Endothelial cell of umbilical vein (primary cell): ENCODE measurements around the gene GYS2. TPM values are rescaled to one million over a fixed set of nuclear protein-coding genes. Genes with fewer than 3 reads are reported as not detected.

Source experiments
- BruUV-seq: library from RNA; stranded (reverse); fragments of 400-500 nt; replicated peaks from 2 replicates; lab custom pipeline; 2021; lab: Mats Ljungman, UMichigan
- CTCF ChIA-PET: fragments of 300-600, 350-600 bp; sonication (Branson Sonifier 250); formaldehyde crosslinking; loops from one replicate; lab custom pipeline; 2021; ENCODE audit warnings: antibody characterized with exemption, inconsistent platforms; lab: Charles Lee
- POLR2A ChIA-PET: fragments of 300-600, 350-600 bp; sonication (Branson Sonifier 250); formaldehyde crosslinking; loops from one replicate; lab custom pipeline; 2021; ENCODE audit warnings: antibody characterized with exemption, inconsistent platforms; lab: Charles Lee
- DNase-seq: peaks from one replicate; pipeline ENCODE4 v3.0.0-alpha.2; 2011; ENCODE audit warnings: low read depth, low spot score
- FAIRE-seq: peaks from 2 replicates; lab custom pipeline; 2011; peaks lifted over from hg19 to GRCh38; lab: Jason Lieb, UNC
- H2AFZ ChIP-seq: 2 replicates; pipeline ENCODE4 v1.6.0; 2012; ENCODE audit warnings: low read depth, low read length, control low read depth, inconsistent platforms
- H3K27ac ChIP-seq: 2 replicates; pipeline ENCODE4 v1.5.1; 2011; ENCODE audit warnings: low read depth, mild to moderate bottlenecking, control low read depth, low read length, moderate library complexity; ENCODE audit not compliant: insufficient read depth
- H3K27me3 ChIP-seq, 2 experiments: 2 replicates each; pipeline versions ENCODE4 v1.6.0 to v1.6.1; 2011; ENCODE audit warnings: low read length in 2 of 2, mixed read lengths in 1 of 2; ENCODE audit not compliant: control insufficient read depth in 2 of 2, insufficient read depth in 2 of 2
- H3K36me3 ChIP-seq, 2 experiments: 2 replicates in 1 of 2; 3 replicates in 1 of 2; pipeline ENCODE4 v1.5.1; 2011; ENCODE audit warnings: low read length in 2 of 2, mild to moderate bottlenecking in 1 of 2, moderate library complexity in 1 of 2; ENCODE audit not compliant: control insufficient read depth in 2 of 2, insufficient read depth in 2 of 2; ENCODE audit errors: extremely low read depth in 1 of 2
- H3K4me1 ChIP-seq: 3 replicates; pipeline ENCODE4 v1.5.1; 2011; ENCODE audit warnings: mild to moderate bottlenecking, low read length; ENCODE audit not compliant: control insufficient read depth, insufficient read depth; ENCODE audit errors: extremely low read depth
- H3K4me2 ChIP-seq: 2 replicates; pipeline ENCODE4 v1.6.1; 2011; ENCODE audit warnings: low read length, control low read depth, mixed read lengths; ENCODE audit not compliant: insufficient read depth
- H3K4me3 ChIP-seq, 3 experiments: fragments of 200-600 bp in 1 of 3; sonication (generic), shearing (Covaris generic) in 1 of 3; replicated peaks in 1 of 3; 2 replicates each; pipeline ENCODE4 v1.5.1; 2011 to 2016; ENCODE audit warnings: control low read depth in 3 of 3, low read length in 3 of 3, mild to moderate bottlenecking in 2 of 3, inconsistent platforms in 1 of 3, low read depth in 1 of 3, moderate library complexity in 1 of 3; ENCODE audit not compliant: insufficient read depth in 1 of 3
- H3K79me2 ChIP-seq: 2 replicates; pipeline ENCODE4 v1.6.0; 2012; ENCODE audit warnings: low read length, inconsistent platforms; ENCODE audit not compliant: control insufficient read depth, insufficient read depth
- H3K9ac ChIP-seq: replicated peaks from 2 replicates; pipeline ENCODE3; 2011; ENCODE audit warnings: low read length, control low read depth; ENCODE audit not compliant: insufficient read depth; ENCODE audit errors: extremely low read depth
- H3K9me1 ChIP-seq: replicated peaks from 3 replicates; pipeline ENCODE4 v1.6.0; 2011; ENCODE audit warnings: mild to moderate bottlenecking, low read length; ENCODE audit not compliant: control insufficient read depth, insufficient read depth; ENCODE audit errors: extremely low read depth
- H3K9me3 ChIP-seq: replicated peaks from 2 replicates; pipeline ENCODE4 v1.5.1; 2012; ENCODE audit warnings: low read length, inconsistent platforms; ENCODE audit not compliant: control insufficient read depth, insufficient read depth
- H4K20me1 ChIP-seq: replicated peaks from 2 replicates; pipeline ENCODE3; 2011; ENCODE audit warnings: mild to moderate bottlenecking, low read length; ENCODE audit not compliant: control insufficient read depth, insufficient read depth; ENCODE audit errors: extremely low read depth
- EZH2 ChIP-seq: IDR thresholded peaks from 2 replicates; pipeline ENCODE4 v1.6.1; 2012; ENCODE audit warnings: borderline replicate concordance, low read depth, mild to moderate bottlenecking, moderate library complexity, low read length, inconsistent platforms; ENCODE audit not compliant: severe bottlenecking
- FOS ChIP-seq: IDR thresholded peaks from 2 replicates; pipeline ENCODE4 v1.6.1; 2011; ENCODE audit warnings: mild to moderate bottlenecking, low read length, moderate library complexity, borderline replicate concordance; ENCODE audit not compliant: insufficient read depth
- GATA2 ChIP-seq: IDR thresholded peaks from 2 replicates; pipeline ENCODE4 v1.7.0; 2011; ENCODE audit warnings: low read depth, mild to moderate bottlenecking, moderate library complexity, mixed read lengths, low read length; ENCODE audit not compliant: insufficient read length, insufficient read depth
- JUN ChIP-seq: IDR thresholded peaks from 2 replicates; pipeline ENCODE4 v1.6.1; 2011; ENCODE audit warnings: borderline replicate concordance, low read depth; ENCODE audit not compliant: insufficient read length, insufficient read depth
- MAX ChIP-seq: IDR thresholded peaks from 2 replicates; pipeline ENCODE4 v1.6.1; 2011; ENCODE audit not compliant: insufficient read depth, insufficient read length
- MYC ChIP-seq: IDR thresholded peaks from one replicate; pipeline ENCODE4 v1.6.1; 2011; ENCODE audit warnings: mild to moderate bottlenecking, low read depth, low read length
- POLR2A ChIP-seq: IDR thresholded peaks from 2 replicates; pipeline ENCODE4 v1.6.1; 2012; ENCODE audit warnings: low read depth, mild to moderate bottlenecking, control low read depth, low read length
- POLR2AphosphoS5 ChIP-seq: IDR thresholded peaks from 2 replicates; pipeline ENCODE4 v1.6.1; 2012; ENCODE audit warnings: low read depth, mild to moderate bottlenecking, control low read depth, low read length, moderate library complexity; ENCODE audit not compliant: insufficient read depth
- dilution Hi-C: fragments of 300-500 bp; cut with MboI; formaldehyde crosslinking; loops from one replicate; pipeline ENCODE4 v1.15.0; 2019; ENCODE audit warnings: low sequenced_read_pairs; ENCODE audit not compliant: extremely low pct_ligation_motif_present
- intact Hi-C: fragments of 100-400 bp; cut with micrococcal nuclease; formaldehyde crosslinking; loops from one replicate; pipeline ENCODE4 v1.10.0; 2022
- polyA plus RNA-seq, 4 experiments: library from polyadenylated mRNA; depleted of rRNA in 3 of 4; stranded (reverse) in 3 of 4; unstranded in 1 of 4; fragments of >200 nt; gene quantifications; 2 replicates each; pipeline versions ENCODE4 v1.2.1 to v1.2.3, GENCODE V29; 2011 to 2012; ENCODE audit warnings: missing spikeins in 1 of 4
- total RNA-seq: library from RNA; stranded (reverse); gene quantifications from 2 replicates; pipeline ENCODE4 v1.2.3, GENCODE V29; 2021
- TF ChIP-seq, protein P1 (sequence below), 2 donors: IDR thresholded peaks; 1 replicate in 1 of 2; 2 replicates in 1 of 2; pipeline ENCODE4 v1.5.1; 2011; ENCODE audit warnings: low read length in 2 of 2, mild to moderate bottlenecking in 2 of 2, moderate library complexity in 2 of 2, control low read depth in 1 of 2, inconsistent platforms in 1 of 2, low read depth in 1 of 2; ENCODE audit not compliant: insufficient read depth in 1 of 2; ENCODE audit errors: extremely low read depth in 1 of 2

Gene GYS2
- total and polyA plus RNA-seq, 2 donors (not counting 3 experiments of a cell fraction or from before 2014, with no cell fraction given): 0.04 TPM; not detected in 1

DNA sequence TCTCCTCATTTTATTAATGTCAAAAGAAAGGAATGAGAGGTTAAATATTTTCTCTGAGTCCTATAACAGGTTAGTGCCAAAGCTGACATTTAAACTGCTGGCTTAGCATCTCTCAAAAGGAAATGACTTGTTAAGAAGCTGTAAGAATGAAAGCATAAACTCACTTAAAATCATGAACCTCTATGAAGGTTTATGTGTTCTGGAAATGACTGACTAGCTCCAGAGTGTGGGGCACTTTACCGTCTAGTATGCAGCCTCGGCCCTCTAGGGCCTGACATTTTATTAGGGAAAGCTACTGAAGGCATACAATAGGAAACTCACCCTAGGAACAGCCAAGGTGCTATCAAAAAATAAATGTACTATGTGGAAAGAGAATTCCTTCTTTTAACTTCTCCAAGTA lies 43.5 kb downstream of the GYS2 start:
- ChIA-PET CTCF (interaction anchor here (1.3 to 2.9 kb wide), 5 partner anchors 8 to 30 kb away, joined by 3 to 8 read pairs (median 5); no protein-coding TSS in a partner anchor), POLR2A (no interaction called here)
- intact Hi-C loops: no loop called here
- H3K4me2 ChIP-seq: no peak overlapping the region
- TF ChIP-seq JUN (no peak), POLR2AphosphoS5 (no peak), POLR2A (no peak), MAX (no peak), GATA2 (no peak), FOS (no peak), EZH2 (no peak), MYC (no peak)
- TF ChIP-seq, protein P1, sequence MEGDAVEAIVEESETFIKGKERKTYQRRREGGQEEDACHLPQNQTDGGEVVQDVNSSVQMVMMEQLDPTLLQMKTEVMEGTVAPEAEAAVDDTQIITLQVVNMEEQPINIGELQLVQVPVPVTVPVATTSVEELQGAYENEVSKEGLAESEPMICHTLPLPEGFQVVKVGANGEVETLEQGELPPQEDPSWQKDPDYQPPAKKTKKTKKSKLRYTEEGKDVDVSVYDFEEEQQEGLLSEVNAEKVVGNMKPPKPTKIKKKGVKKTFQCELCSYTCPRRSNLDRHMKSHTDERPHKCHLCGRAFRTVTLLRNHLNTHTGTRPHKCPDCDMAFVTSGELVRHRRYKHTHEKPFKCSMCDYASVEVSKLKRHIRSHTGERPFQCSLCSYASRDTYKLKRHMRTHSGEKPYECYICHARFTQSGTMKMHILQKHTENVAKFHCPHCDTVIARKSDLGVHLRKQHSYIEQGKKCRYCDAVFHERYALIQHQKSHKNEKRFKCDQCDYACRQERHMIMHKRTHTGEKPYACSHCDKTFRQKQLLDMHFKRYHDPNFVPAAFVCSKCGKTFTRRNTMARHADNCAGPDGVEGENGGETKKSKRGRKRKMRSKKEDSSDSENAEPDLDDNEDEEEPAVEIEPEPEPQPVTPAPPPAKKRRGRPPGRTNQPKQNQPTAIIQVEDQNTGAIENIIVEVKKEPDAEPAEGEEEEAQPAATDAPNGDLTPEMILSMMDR (IDR thresholded peaks at IDR 0.05; ENCODE audit: extremely low read depth in 1 of 2, insufficient read depth in 1 of 2, low read depth in 1 of 2, low read length in 2 of 2): no peak
- H3K9me3 ChIP-seq: no peaks in the 10 kb centered on the region
- H3K36me3 ChIP-seq: no peaks in the 10 kb centered on the region
- H3K4me3 ChIP-seq: no peak overlapping the region
- peaks cover 3% of the 10 kb centered on the region for H3K4me1 ChIP-seq
- no peaks in the 10 kb centered on the region for H3K79me2 ChIP-seq
- DNase-seq: peak; percentile 6
- dilution Hi-C loops: no loop called here
- H3K9ac ChIP-seq: no peak overlapping the region
- no peak for FAIRE-seq
- no TSS peak for BruUV-seq
- no peaks in the 10 kb centered on the region for H3K9me1 ChIP-seq
- H2AFZ ChIP-seq: no peak overlapping the region
- H3K27ac ChIP-seq: no peak overlapping the region
- H4K20me1 ChIP-seq: no peaks in the 10 kb centered on the region
- no peaks in the 10 kb centered on the region for H3K27me3 ChIP-seq
